ENCODE measurements around the gene NADK2. TPM values are rescaled to one million over a fixed set of nuclear protein-coding genes. Genes with fewer than 3 reads are reported as not detected.

Gene NADK2
- polyA plus RNA-seq, 2 donors: 5.0 to 6.2 TPM

DNA sequence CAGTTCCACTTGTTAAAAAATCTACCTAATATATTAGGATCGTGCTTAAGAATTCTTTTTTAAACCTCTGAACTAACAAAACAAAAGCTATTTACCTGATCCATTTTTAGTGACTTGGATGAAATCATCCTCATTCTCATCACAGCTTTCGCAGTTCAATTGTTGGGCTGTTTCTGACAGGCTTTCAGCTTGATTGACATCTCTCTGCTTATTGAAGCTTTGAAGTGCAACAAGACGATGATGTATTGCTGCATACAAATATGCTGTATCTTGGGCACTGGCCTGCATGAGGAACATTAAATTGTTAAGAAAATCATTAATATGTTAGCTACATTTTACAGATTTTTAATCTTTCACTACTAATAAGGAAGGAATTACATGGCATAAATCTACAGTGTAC, 9.5 kb upstream of the NADK2 start:
- H3K4me1 ChIP-seq (ENCODE audit: control insufficient read depth in 2 of 2, insufficient read depth in 2 of 2, low read length in 1 of 2): no peaks in the 10 kb centered on the region
- H3K4me3 ChIP-seq (ENCODE audit: low read depth in 1 of 2, low read length in 2 of 2): no peak overlapping the region
- no peaks in the 10 kb centered on the region for H3K27me3 ChIP-seq (ENCODE audit: control insufficient read depth in 1 of 2, insufficient read depth in 2 of 2, low read length in 2 of 2)
- no peak overlapping the region for H3K27ac ChIP-seq (ENCODE audit: low read depth in 2 of 2, low read length in 1 of 2)
- H3K9me3 ChIP-seq (ENCODE audit: control insufficient read depth in 2 of 2, insufficient read depth in 1 of 2, low read depth in 1 of 2, low read length in 1 of 2): no peaks in the 10 kb centered on the region
- WGBS, 2 donors: 90 to 92% methylated on average over 3 of the region's 3 CpGs
- no peaks in the 10 kb centered on the region for H3K36me3 ChIP-seq (ENCODE audit: control insufficient read depth in 2 of 2, insufficient read depth in 2 of 2, low read length in 1 of 2)

GRCh38 chr5:36250427-36250826, 8.7 kb upstream of the NADK2 start:
- Histone ChIP-seq H3K27ac (ENCODE audit: low read depth in 2 of 2, low read length in 1 of 2) (no peak overlapping the region), H3K4me3 (ENCODE audit: low read depth in 1 of 2, low read length in 2 of 2) (no peak overlapping the region), H3K9me3 (ENCODE audit: control insufficient read depth in 2 of 2, insufficient read depth in 1 of 2, low read depth in 1 of 2, low read length in 1 of 2) (no peaks in the 10 kb centered on the region), H3K27me3 (ENCODE audit: control insufficient read depth in 1 of 2, insufficient read depth in 2 of 2, low read length in 2 of 2) (no peaks in the 10 kb centered on the region), H3K36me3 (ENCODE audit: control insufficient read depth in 2 of 2, insufficient read depth in 2 of 2, low read length in 1 of 2) (no peaks in the 10 kb centered on the region), H3K4me1 (ENCODE audit: control insufficient read depth in 2 of 2, insufficient read depth in 2 of 2, low read length in 1 of 2) (no peaks in the 10 kb centered on the region)
- 75 to 80% methylated on average over 4 of the region's 4 CpGs for WGBS, 2 donors

DNA sequence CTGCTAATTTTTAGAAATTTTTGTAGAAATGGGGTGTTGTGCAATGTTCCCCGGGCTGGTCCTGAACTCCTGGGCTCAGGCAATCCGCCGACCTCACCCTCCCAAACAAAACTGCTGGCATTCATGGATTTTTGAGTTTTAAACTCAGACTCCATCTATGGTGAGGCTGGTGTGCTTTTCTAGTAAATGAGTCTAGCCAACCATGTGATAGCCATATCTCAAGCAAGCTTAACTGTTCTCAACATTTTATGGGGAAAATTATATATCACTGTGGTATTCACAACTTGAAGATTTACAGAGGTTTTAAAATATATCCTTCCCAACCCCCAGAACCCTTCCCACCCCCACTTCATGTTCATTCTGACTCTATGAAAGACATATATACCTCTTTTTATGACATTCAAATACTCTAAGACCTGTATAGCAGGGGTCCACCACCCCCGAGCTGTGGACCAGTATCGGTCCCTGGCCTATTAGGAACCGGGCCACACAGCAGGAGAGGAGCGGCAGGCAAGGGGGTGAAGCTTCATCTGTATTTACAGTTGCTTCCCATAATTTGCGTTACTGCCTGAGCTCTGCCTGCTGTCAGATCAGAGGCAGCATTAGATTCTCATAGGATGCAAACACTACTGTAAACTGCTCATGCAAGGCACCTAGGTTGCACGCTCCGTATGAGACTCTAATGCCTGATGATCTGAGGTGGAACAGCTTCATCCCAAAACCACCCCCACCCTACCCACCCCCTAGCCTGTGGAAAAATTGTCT, 4.5 kb upstream of the NADK2 start:
- H3K4me3 ChIP-seq (ENCODE audit: low read depth in 1 of 2, low read length in 2 of 2): no peak overlapping the region
- H3K27me3 ChIP-seq (ENCODE audit: control insufficient read depth in 1 of 2, insufficient read depth in 2 of 2, low read length in 2 of 2): no peaks in the 10 kb centered on the region
- no peaks in the 10 kb centered on the region for H3K9me3 ChIP-seq (ENCODE audit: control insufficient read depth in 2 of 2, insufficient read depth in 1 of 2, low read depth in 1 of 2, low read length in 1 of 2)
- H3K4me1 ChIP-seq (ENCODE audit: control insufficient read depth in 2 of 2, insufficient read depth in 2 of 2, low read length in 1 of 2): peaks cover 4 to 5% of the 10 kb centered on the region in 2 donors
- no peak overlapping the region for H3K27ac ChIP-seq (ENCODE audit: low read depth in 2 of 2, low read length in 1 of 2)
- 93 to 94% methylated on average over 10 of the region's 10 CpGs for WGBS, 2 donors
- no peaks in the 10 kb centered on the region for H3K36me3 ChIP-seq (ENCODE audit: control insufficient read depth in 2 of 2, insufficient read depth in 2 of 2, low read length in 1 of 2)

DNA sequence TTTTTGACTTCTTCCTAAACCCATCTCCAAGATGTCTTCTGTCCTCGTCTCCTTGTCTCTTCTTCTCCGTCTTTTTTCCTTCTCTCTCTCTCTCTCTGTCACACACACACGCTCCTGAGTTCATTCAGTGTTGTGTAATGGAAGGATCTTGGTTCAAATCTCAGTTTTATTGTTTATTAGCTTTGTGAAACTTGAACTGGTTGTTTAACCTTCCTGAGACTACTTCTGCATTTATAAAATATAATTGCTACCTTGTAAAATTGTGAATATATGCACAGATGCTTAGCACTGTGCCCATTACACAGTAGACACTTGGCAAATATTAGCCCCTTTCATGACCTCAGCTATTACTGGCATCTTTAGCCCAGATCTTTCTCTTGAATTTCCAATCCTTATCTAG, 2.4 kb upstream of the NADK2 start:
- H3K9me3 ChIP-seq (ENCODE audit: control insufficient read depth in 2 of 2, insufficient read depth in 1 of 2, low read depth in 1 of 2, low read length in 1 of 2): no peaks in the 10 kb centered on the region
- H3K27me3 ChIP-seq (ENCODE audit: control insufficient read depth in 1 of 2, insufficient read depth in 2 of 2, low read length in 2 of 2): no peaks in the 10 kb centered on the region
- H3K4me3 ChIP-seq (ENCODE audit: low read depth in 1 of 2, low read length in 2 of 2): no peak overlapping the region
- H3K27ac ChIP-seq (ENCODE audit: low read depth in 2 of 2, low read length in 1 of 2): no peak overlapping the region
- no peaks in the 10 kb centered on the region for H3K36me3 ChIP-seq (ENCODE audit: control insufficient read depth in 2 of 2, insufficient read depth in 2 of 2, low read length in 1 of 2)
- 87 to 90% methylated on average over 3 of the region's 3 CpGs for WGBS, 2 donors
- H3K4me1 ChIP-seq (ENCODE audit: control insufficient read depth in 2 of 2, insufficient read depth in 2 of 2, low read length in 1 of 2): peaks cover 4 to 5% of the 10 kb centered on the region in 2 donors

DNA sequence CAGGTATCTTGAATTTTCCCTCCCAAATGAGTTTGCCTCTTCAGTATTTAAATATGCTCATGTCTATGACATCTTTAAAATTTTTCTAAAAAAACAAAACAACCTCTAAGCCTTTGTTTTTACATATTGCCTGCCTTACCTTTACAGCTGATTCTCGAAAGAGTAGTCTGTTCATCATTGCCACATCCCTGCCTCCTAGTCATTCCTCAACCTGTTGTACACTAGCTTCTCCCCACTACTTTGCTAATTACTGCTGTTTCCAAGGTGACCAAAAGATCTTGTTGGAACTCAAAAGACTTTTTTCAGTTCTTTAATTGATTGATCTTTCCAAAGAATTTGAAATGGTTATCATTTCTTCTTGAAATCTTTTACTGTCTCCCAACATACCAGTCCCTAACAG, 1.9 kb upstream of the NADK2 start:
- H3K9me3 ChIP-seq (ENCODE audit: control insufficient read depth in 2 of 2, insufficient read depth in 1 of 2, low read depth in 1 of 2, low read length in 1 of 2): no peaks in the 10 kb centered on the region
- no peak overlapping the region for H3K4me3 ChIP-seq (ENCODE audit: low read depth in 1 of 2, low read length in 2 of 2)
- H3K36me3 ChIP-seq (ENCODE audit: control insufficient read depth in 2 of 2, insufficient read depth in 2 of 2, low read length in 1 of 2): no peaks in the 10 kb centered on the region
- no peaks in the 10 kb centered on the region for H3K27me3 ChIP-seq (ENCODE audit: control insufficient read depth in 1 of 2, insufficient read depth in 2 of 2, low read length in 2 of 2)
- H3K4me1 ChIP-seq (ENCODE audit: control insufficient read depth in 2 of 2, insufficient read depth in 2 of 2, low read length in 1 of 2): peaks cover 4 to 5% of the 10 kb centered on the region in 2 donors
- WGBS, 2 donors: 87 to 94% methylated on average over 1 of the region's 1 CpG
- H3K27ac ChIP-seq (ENCODE audit: low read depth in 2 of 2, low read length in 1 of 2): no peak overlapping the region

DNA sequence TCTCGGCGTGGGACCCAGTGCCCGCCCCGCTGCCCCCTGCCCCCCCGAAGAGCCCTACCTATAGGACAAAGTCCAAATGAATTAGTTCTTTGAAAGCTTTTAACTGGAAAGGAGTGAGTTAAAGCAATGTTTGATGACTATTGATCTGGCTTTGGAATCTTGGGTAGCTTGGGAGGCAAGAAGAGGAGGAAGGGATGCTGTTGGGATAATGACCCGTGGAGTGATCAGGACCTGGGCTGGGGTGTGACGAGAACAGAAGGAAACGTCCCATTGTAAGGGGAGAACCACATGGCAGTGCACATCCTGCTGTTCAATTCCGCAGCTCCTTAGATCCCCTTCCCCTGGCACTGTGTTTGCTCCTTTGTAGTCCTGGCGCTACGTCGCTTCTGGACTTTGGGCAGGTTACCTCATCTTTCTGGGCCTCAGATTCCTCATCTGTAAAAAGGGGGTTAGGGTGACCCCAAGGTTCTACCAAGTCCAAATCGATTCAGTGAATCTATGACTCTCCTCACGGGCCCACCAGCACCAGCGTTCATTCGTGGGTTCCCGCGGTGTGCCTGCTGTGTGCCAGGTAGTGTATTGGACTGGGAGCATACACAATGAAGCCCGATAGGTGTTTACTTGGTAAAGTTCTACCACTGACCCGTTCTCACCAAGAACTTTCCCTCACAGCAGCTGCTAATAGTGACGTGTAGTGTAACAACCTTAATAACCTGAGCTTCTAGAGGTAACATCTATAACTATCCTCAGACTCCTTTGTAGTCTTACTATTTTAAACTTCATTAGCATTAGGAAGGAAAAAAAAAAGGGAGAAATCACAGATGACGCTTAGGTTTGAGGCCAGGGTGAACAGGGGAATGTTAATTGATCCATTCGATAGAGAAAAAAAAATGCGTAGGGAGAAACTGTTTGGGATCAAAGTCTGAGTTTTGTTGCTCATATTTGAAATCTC, 1.1 kb upstream of the NADK2 start:
- peaks cover 4 to 5% of the 10 kb centered on the region in 2 donors for H3K4me1 ChIP-seq (ENCODE audit: control insufficient read depth in 2 of 2, insufficient read depth in 2 of 2, low read length in 1 of 2)
- 54 to 64% methylated on average over 24 of the region's 24 CpGs for WGBS, 2 donors
- H3K27ac ChIP-seq (ENCODE audit: low read depth in 2 of 2, low read length in 1 of 2): peak overlapping the region; percentile 91 to 95
- H3K27me3 ChIP-seq (ENCODE audit: control insufficient read depth in 1 of 2, insufficient read depth in 2 of 2, low read length in 2 of 2): no peaks in the 10 kb centered on the region
- H3K36me3 ChIP-seq (ENCODE audit: control insufficient read depth in 2 of 2, insufficient read depth in 2 of 2, low read length in 1 of 2): no peaks in the 10 kb centered on the region
- H3K9me3 ChIP-seq (ENCODE audit: control insufficient read depth in 2 of 2, insufficient read depth in 1 of 2, low read depth in 1 of 2, low read length in 1 of 2): no peaks in the 10 kb centered on the region
- peak overlapping the region; percentile 83 to 93 for H3K4me3 ChIP-seq (ENCODE audit: low read depth in 1 of 2, low read length in 2 of 2)

- 0 to 1% methylated on average over 48 to 61 of the region's 61 CpGs for WGBS, 2 donors
- Histone ChIP-seq H3K36me3 (ENCODE audit: control insufficient read depth in 2 of 2, insufficient read depth in 2 of 2, low read length in 1 of 2) (no peaks in the 10 kb centered on the region), H3K27ac (ENCODE audit: low read depth in 2 of 2, low read length in 1 of 2) (peak overlapping the region; percentile 93 to 95), H3K27me3 (ENCODE audit: control insufficient read depth in 1 of 2, insufficient read depth in 2 of 2, low read length in 2 of 2) (no peaks in the 10 kb centered on the region), H3K4me3 (ENCODE audit: low read depth in 1 of 2, low read length in 2 of 2) (peak overlapping the region; percentile 83 to 93), H3K9me3 (ENCODE audit: control insufficient read depth in 2 of 2, insufficient read depth in 1 of 2, low read depth in 1 of 2, low read length in 1 of 2) (no peaks in the 10 kb centered on the region), H3K4me1 (ENCODE audit: control insufficient read depth in 2 of 2, insufficient read depth in 2 of 2, low read length in 1 of 2) (peaks cover 4 to 5% of the 10 kb centered on the region in 2 donors)
Observed at GRCh38 chr5:36240779-36241630, 720 bp downstream of the NADK2 start.

DNA sequence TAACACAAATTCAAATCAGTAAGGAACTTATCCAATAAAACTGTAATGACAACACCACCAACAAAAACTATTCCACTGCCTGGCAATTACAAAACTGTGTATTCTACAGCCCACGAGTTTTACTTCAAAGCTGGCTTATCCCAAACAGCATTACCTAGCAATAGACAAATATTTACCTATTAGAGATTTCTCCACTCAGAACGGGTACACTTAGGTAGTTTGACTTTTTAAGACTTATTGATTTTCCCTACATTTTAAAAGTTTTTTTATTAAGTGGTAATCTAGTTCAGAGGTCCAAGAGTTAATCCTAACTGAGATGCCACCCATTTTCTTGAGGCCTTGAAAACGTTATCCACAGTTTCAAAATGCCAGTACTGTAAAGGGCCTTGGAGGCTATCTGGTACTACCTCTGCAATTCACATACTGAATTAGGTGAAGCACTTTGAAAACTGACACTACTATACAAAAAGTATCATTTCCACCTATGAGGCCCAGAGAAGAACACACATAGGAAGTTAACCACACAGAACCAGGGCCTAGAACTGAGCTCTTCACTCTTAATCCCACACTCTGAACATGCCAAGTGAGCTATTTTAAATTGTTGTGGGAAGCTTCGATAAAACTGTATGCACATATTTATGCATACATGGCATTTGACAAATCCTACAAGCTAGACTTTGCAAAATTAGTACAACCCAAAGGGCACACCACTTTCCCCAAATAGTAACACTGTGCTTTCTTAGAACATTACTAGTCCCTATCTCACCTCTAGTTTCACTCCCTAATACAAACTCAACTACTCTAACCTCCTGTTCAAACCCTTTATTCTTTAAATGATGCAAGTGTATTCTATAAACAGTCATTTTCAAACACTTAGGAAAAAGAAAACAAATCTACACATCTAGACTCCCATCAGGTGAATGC, 2.1 kb downstream of the NADK2 start:
- H3K4me3 ChIP-seq (ENCODE audit: low read depth in 1 of 2, low read length in 2 of 2): peak overlapping the region in 1 of 2 donors; percentile 83
- no peaks in the 10 kb centered on the region for H3K36me3 ChIP-seq (ENCODE audit: control insufficient read depth in 2 of 2, insufficient read depth in 2 of 2, low read length in 1 of 2)
- H3K4me1 ChIP-seq (ENCODE audit: control insufficient read depth in 2 of 2, insufficient read depth in 2 of 2, low read length in 1 of 2): peaks cover 4 to 5% of the 10 kb centered on the region in 2 donors
- no peaks in the 10 kb centered on the region for H3K27me3 ChIP-seq (ENCODE audit: control insufficient read depth in 1 of 2, insufficient read depth in 2 of 2, low read length in 2 of 2)
- H3K27ac ChIP-seq (ENCODE audit: low read depth in 2 of 2, low read length in 1 of 2): no peak overlapping the region
- WGBS, 2 donors: 26 to 28% methylated on average over 4 of the region's 4 CpGs
- no peaks in the 10 kb centered on the region for H3K9me3 ChIP-seq (ENCODE audit: control insufficient read depth in 2 of 2, insufficient read depth in 1 of 2, low read depth in 1 of 2, low read length in 1 of 2)
